Measurements from ENCODE around the gene ETFB.
"Not testable (repeated sequence)": the region's sequence is repeated elsewhere in the genome, so short reads cannot be mapped to it uniquely, and the experiment has no call there.

DNA sequence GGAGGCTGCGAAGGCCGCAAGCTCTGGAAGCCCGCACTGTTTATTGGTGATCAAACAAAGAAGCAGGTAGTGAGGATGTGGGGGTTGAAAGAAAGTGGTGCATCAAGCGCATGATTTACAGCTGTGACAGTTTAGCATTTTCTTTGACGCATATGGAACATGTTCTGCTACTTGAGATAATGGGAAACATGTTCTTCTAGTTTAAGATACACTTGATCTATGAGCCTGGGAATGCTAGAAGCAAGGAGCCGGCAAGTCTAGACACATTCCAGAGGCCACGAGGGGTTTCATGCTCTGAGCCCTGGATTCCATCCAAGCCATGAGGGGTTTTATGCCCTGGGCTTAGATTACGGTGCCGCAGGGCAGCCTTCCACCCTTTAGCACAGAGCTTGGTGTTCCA, 31.3 kb upstream of the ETFB start:
- TF ChIP-seq, protein P1, sequence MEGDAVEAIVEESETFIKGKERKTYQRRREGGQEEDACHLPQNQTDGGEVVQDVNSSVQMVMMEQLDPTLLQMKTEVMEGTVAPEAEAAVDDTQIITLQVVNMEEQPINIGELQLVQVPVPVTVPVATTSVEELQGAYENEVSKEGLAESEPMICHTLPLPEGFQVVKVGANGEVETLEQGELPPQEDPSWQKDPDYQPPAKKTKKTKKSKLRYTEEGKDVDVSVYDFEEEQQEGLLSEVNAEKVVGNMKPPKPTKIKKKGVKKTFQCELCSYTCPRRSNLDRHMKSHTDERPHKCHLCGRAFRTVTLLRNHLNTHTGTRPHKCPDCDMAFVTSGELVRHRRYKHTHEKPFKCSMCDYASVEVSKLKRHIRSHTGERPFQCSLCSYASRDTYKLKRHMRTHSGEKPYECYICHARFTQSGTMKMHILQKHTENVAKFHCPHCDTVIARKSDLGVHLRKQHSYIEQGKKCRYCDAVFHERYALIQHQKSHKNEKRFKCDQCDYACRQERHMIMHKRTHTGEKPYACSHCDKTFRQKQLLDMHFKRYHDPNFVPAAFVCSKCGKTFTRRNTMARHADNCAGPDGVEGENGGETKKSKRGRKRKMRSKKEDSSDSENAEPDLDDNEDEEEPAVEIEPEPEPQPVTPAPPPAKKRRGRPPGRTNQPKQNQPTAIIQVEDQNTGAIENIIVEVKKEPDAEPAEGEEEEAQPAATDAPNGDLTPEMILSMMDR (IDR thresholded peaks at IDR 0.05) = not testable (repeated sequence)
- not testable (repeated sequence) for TF ChIP-seq RCOR1 (IDR thresholded peaks at IDR 0.05; ENCODE audit: low read length); ELF1 (IDR thresholded peaks at IDR 0.05); NRF1 (IDR thresholded peaks at IDR 0.05; ENCODE audit: low read depth, low read length); CHD2 (IDR thresholded peaks at IDR 0.05; ENCODE audit: low read length, partially characterized antibody); YY1 (IDR thresholded peaks at IDR 0.05; ENCODE audit: low read depth); SIN3A (IDR thresholded peaks at IDR 0.05; ENCODE audit: borderline replicate concordance, low read depth, low read length); RXRA (IDR thresholded peaks at IDR 0.05; ENCODE audit: borderline replicate concordance, low read depth); MXI1 (IDR thresholded peaks at IDR 0.05; ENCODE audit: low read depth, low read length); TAF1 (IDR thresholded peaks at IDR 0.05; ENCODE audit: borderline replicate concordance, low read depth, low read length); GABPA (IDR thresholded peaks at IDR 0.05; ENCODE audit: low read depth); JUND (IDR thresholded peaks at IDR 0.05)
- TF ChIP-seq, protein P2, sequence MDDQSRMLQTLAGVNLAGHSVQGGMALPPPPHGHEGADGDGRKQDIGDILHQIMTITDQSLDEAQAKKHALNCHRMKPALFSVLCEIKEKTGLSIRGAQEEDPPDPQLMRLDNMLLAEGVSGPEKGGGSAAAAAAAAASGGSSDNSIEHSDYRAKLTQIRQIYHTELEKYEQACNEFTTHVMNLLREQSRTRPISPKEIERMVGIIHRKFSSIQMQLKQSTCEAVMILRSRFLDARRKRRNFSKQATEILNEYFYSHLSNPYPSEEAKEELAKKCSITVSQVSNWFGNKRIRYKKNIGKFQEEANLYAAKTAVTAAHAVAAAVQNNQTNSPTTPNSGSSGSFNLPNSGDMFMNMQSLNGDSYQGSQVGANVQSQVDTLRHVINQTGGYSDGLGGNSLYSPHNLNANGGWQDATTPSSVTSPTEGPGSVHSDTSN (IDR thresholded peaks at IDR 0.05) = not testable (repeated sequence)
- TF ChIP-seq, protein P3, sequence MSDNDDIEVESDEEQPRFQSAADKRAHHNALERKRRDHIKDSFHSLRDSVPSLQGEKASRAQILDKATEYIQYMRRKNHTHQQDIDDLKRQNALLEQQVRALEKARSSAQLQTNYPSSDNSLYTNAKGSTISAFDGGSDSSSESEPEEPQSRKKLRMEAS (IDR thresholded peaks at IDR 0.05; ENCODE audit: low read depth) = not testable (repeated sequence)
